Dermis lymphatic vessel endothelial cell (primary cell): ENCODE measurements around the gene FAM136A. TPM values are rescaled to one million over a fixed set of nuclear protein-coding genes. Genes with fewer than 3 reads are reported as not detected.

ENCODE experiments used
- total RNA-seq: library from RNA; depleted of rRNA; stranded (reverse); fragments of >200 nt; gene quantifications from 2 replicates; pipeline ENCODE4 v1.2.1, GENCODE V29; 2014

The FAM136A gene
- total RNA-seq: 15.0 and 21.1 TPM in 2 replicates

GRCh38 chr2:70301344-70302194 is at the start of gene FAM136A:
FAM136A (minus strand) TSS chr2:70302067; CDS start chr2:70302011, 56 bp downstream.

DNA sequence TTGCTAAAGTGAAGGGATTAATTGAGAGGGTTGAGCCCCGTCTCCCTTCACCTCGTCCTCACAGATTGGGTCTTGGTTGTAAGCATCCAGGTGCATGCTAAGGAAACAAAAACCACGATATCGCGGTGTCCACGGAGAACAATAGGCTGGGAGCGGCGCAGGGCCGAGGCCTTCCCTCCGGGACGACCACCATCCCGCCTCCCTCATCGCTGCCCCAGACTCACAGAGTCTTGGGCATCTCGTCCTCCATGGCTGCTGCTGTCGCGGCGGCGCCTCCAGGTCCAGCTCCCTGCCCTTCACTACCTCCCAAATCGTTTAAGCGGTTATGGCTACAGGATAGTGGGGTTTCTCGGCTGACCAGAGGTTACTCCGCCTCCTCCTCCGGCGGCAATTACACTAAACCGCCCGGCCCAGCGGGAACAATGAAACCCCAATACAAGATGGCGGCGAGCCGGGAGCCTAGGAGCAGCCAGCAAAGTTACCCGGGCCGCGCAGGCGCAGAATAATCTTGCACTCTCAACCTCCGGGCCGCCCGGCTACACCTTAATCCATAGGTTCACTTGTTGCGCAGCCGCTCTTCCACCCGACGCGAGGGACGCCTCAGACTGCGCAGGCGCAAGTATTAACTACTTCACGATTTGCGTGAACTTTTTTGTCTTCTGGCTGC is 53.6 kb downstream of the FAM136A start, which contains the start of gene TIA1:
Gene TIA1, minus strand, starts transcription at position 448 of the 667 bp plus-strand sequence. Its CDS starts 198 bp downstream, at position 250.

Other genes with a start within 250 kb of the FAM136A start
- 40.6 and 45.0 TPM in 2 replicates for gene PCBP1, start 214.6 kb downstream of the FAM136A start, total RNA-seq
- 11.2 and 15.1 TPM in 2 replicates for gene C2orf42, start 111.0 kb downstream of the FAM136A start, total RNA-seq
- 107 and 154 TPM in 2 replicates for gene TIA1, start 53.4 kb downstream of the FAM136A start, total RNA-seq
- gene PCYOX1, start 43.9 kb downstream of the FAM136A start, total RNA-seq: 36.8 and 36.9 TPM in 2 replicates
- gene SNRPG, start 8.3 kb downstream of the FAM136A start, total RNA-seq: 117 and 152 TPM in 2 replicates